Right renal cortex interstitium (tissue), 3 donors: ENCODE measurements around the gene CC2D1A. TPM values are rescaled to one million over a fixed set of nuclear protein-coding genes. Genes with fewer than 3 reads are reported as not detected.
"Not testable (repeated sequence)": the region's sequence is repeated elsewhere in the genome, so short reads cannot be mapped to it uniquely, and the experiment has no call there.

Experiments
- DNase-seq, 3 donors: peaks; one replicate each; pipeline ENCODE4 v3.0.0-alpha.2; 2013; ENCODE audit warnings: low read depth in 3 of 3, low spot score in 2 of 3
- polyA plus RNA-seq, 3 donors: library from polyadenylated mRNA; unstranded; fragments of 120-200 nt; gene quantifications; one replicate each; pipeline ENCODE4 v1.2.1, GENCODE V29; 2013; ENCODE audit not compliant: insufficient read length in 3 of 3

The CC2D1A gene
- polyA plus RNA-seq, 3 donors: 20.1 to 23.3 (median 20.7) TPM

GRCh38 chr19:13959962-13960862, 54.2 kb downstream of the CC2D1A start:
- DNase-seq: no peak

GRCh38 chr19:13960863-13961784, 55.1 kb downstream of the CC2D1A start:
- no peak for DNase-seq

- no peak for DNase-seq
Observed at GRCh38 chr19:13961826-13962698, 56.1 kb downstream of the CC2D1A start.

GRCh38 chr19:13962699-13963602, 57.0 kb downstream of the CC2D1A start:
- DNase-seq: no peak

GRCh38 chr19:13963603-13964105, 57.7 kb downstream of the CC2D1A start:
- no peak for DNase-seq

GRCh38 chr19:13964776-13965175, 58.8 kb downstream of the CC2D1A start:
- no peak for DNase-seq

GRCh38 chr19:13965377-13965896, 59.4 kb downstream of the CC2D1A start:
- no peak for DNase-seq

- DNase-seq: no peak
Observed at GRCh38 chr19:13965926-13966683, 60.1 kb downstream of the CC2D1A start.

- DNase-seq: no peak
Observed at GRCh38 chr19:13966684-13967128, 60.7 kb downstream of the CC2D1A start.

GRCh38 chr19:13967206-13967605, 61.2 kb downstream of the CC2D1A start:
- not testable (repeated sequence) for DNase-seq

GRCh38 chr19:13968383-13968935, 62.5 kb downstream of the CC2D1A start:
- no peak for DNase-seq

- DNase-seq: no peak
Observed at GRCh38 chr19:13968999-13969398, 63.0 kb downstream of the CC2D1A start.

- no peak for DNase-seq
Observed at GRCh38 chr19:13969897-13970296, 63.9 kb downstream of the CC2D1A start.

- not testable (repeated sequence) for DNase-seq
Observed at GRCh38 chr19:13971868-13972267, 65.9 kb downstream of the CC2D1A start.

- no peak for DNase-seq
Observed at GRCh38 chr19:13972368-13973155, 66.6 kb downstream of the CC2D1A start.

GRCh38 chr19:13973479-13973878, 67.5 kb downstream of the CC2D1A start:
- not testable (repeated sequence) for DNase-seq

- DNase-seq: no peak
Observed at GRCh38 chr19:13974073-13974472, 68.1 kb downstream of the CC2D1A start.
